Stomach (tissue), 9 donors: Measurements from ENCODE around the gene MSRB2. TPM values are rescaled to one million over a fixed set of nuclear protein-coding genes. Genes with fewer than 3 reads are reported as not detected.
"Not testable (repeated sequence)": the region's sequence is repeated elsewhere in the genome, so short reads cannot be mapped to it uniquely, and the experiment has no call there.

ENCODE experiments used
- DNase-seq, 2 donors: peaks; one replicate each; pipeline versions ENCODE4 v3.0.0 to v3.0.0-alpha.2; 2013 to 2019
- H3K27ac ChIP-seq, 5 donors: fragments of 200-600 bp in 4 of 5; sonication (generic) in 4 of 5; one replicate each; pipeline ENCODE4 v1.5.1; 2013 to 2019; ENCODE audit warnings: mild to moderate bottlenecking in 1 of 5, moderate library complexity in 1 of 5
- H3K27me3 ChIP-seq, 3 donors: fragments of 200-600 bp; sonication (generic); one replicate each; pipeline ENCODE4 v1.5.1; 2017 to 2019; ENCODE audit warnings: mixed run types in 1 of 3
- H3K36me3 ChIP-seq, 4 donors: fragments of 200-600 bp; sonication (generic); 1 replicate in 3 of 4; 2 replicates in 1 of 4; pipeline ENCODE4 v1.5.1; 2016 to 2019
- H3K4me1 ChIP-seq, 4 donors: fragments of 200-600 bp; sonication (generic); one replicate each; pipeline ENCODE4 v1.5.1; 2016 to 2019
- H3K4me3 ChIP-seq, 4 donors: fragments of 200-600 bp; sonication (generic) in 3 of 4; one replicate each; pipeline ENCODE4 v1.5.1; 2016 to 2019; ENCODE audit warnings: mild to moderate bottlenecking in 1 of 4
- H3K9me3 ChIP-seq, 4 donors: fragments of 200-600 bp; sonication (generic); one replicate each; pipeline ENCODE4 v1.5.1; 2016 to 2019
- CTCF ChIP-seq, 7 experiments: fragments of 450-650 bp in 4 of 7; fragments of 200-600 bp in 3 of 7; sonication (generic) in 3 of 7; IDR thresholded peaks; one replicate each; pipeline ENCODE4 v1.5.1; 2016 to 2019; ENCODE audit warnings: antibody characterized with exemption in 7 of 7, control low read depth in 2 of 7, mild to moderate bottlenecking in 1 of 7
- EP300 ChIP-seq: sonication (generic); formaldehyde crosslinking; IDR thresholded peaks from one replicate; pipeline ENCODE4 v1.6.1; 2017; ENCODE audit warnings: antibody characterized with exemption
- POLR2A ChIP-seq, 4 donors: fragments of 450-650 bp; IDR thresholded peaks; one replicate each; pipeline ENCODE4 v1.6.1; 2016; ENCODE audit warnings: antibody characterized with exemption in 4 of 4, control low read depth in 2 of 4, mild to moderate bottlenecking in 1 of 4, moderate library complexity in 1 of 4
- POLR2AphosphoS5 ChIP-seq, 3 donors: sonication (generic); formaldehyde crosslinking; IDR thresholded peaks; one replicate each; pipeline ENCODE4 v1.6.1; 2016; ENCODE audit warnings: antibody characterized with exemption in 3 of 3
- WGBS, 5 donors: extraction: QIAGEN DNeasy Blood & Tissue Kit in 3 of 5; methylation state at CpG; one replicate each; pipeline versions ENCODE4 v1.1.5 to v1.1.7; 2013 to 2018; 5-methylcytosine and 5-hydroxymethylcytosine counted together
- intact Hi-C: fragments of 100-400 bp; cut with DNase I; formaldehyde crosslinking; loops from one replicate; pipeline ENCODE4 v1.15.1; 2023; ENCODE audit warnings: low total_unique reads
- polyA plus RNA-seq, 3 donors: library from polyadenylated mRNA; stranded (reverse); fragments of 200-250 nt; gene quantifications; one replicate each; pipeline ENCODE4 v1.2.3, GENCODE V29; 2013
- total RNA-seq, 5 donors: library from RNA; depleted of rRNA; stranded (reverse); fragments of >200 nt; gene quantifications; one replicate each; pipeline versions ENCODE4 v1.1.0 to v1.2.3, GENCODE V29; 2014 to 2016
- donor health status: healthy with polysubstance abuse.
- donor health status: Bipolar disorder and iron deficiency.
- donor health status: healthy.

Gene MSRB2
- total and polyA plus RNA-seq, 8 donors = 2.3 to 35.6 (median 13.5) TPM

GRCh38 chr10:23063973-23064812 is 31.2 kb upstream of the MSRB2 start:
- 81 to 94% (median 91%) methylated on average over 20 of the region's 20 CpGs for WGBS, 5 donors
- intact Hi-C loops = no loop called here
- TF ChIP-seq POLR2A (IDR thresholded peaks at IDR 0.05) (no peak), CTCF (IDR thresholded peaks at IDR 0.05) (no peak), EP300 (no peak), POLR2AphosphoS5 (IDR thresholded peaks at IDR 0.05) (no peak)
- Histone ChIP-seq H3K27me3 (no peaks in the 10 kb centered on the region), H3K27ac (peak overlapping the region in 2 of 5 donors; percentile 67 to 70), H3K9me3 (peaks cover 0 to 7% (median 0%) of the 10 kb centered on the region in 4 donors), H3K4me3 (no peak overlapping the region), H3K36me3 (no peaks in the 10 kb centered on the region), H3K4me1 (peaks cover 13 to 43% (median 26%) of the 10 kb centered on the region in 4 donors)
- no peak for DNase-seq

GRCh38 chr10:23064813-23065114 is 30.6 kb upstream of the MSRB2 start:
- Histone ChIP-seq H3K4me1 (peaks cover 13 to 43% (median 26%) of the 10 kb centered on the region in 4 donors), H3K27ac (peak overlapping the region in 3 of 5 donors; percentile 43 to 70 (median 67))
- intact Hi-C loops, H3K36me3 ChIP-seq, H3K9me3 ChIP-seq, H3K27me3 ChIP-seq, H3K4me3 ChIP-seq, DNase-seq: not testable (repeated sequence)
- 78 to 89% (median 82%) methylated on average over 2 of the region's 2 CpGs for WGBS, 5 donors

DNA sequence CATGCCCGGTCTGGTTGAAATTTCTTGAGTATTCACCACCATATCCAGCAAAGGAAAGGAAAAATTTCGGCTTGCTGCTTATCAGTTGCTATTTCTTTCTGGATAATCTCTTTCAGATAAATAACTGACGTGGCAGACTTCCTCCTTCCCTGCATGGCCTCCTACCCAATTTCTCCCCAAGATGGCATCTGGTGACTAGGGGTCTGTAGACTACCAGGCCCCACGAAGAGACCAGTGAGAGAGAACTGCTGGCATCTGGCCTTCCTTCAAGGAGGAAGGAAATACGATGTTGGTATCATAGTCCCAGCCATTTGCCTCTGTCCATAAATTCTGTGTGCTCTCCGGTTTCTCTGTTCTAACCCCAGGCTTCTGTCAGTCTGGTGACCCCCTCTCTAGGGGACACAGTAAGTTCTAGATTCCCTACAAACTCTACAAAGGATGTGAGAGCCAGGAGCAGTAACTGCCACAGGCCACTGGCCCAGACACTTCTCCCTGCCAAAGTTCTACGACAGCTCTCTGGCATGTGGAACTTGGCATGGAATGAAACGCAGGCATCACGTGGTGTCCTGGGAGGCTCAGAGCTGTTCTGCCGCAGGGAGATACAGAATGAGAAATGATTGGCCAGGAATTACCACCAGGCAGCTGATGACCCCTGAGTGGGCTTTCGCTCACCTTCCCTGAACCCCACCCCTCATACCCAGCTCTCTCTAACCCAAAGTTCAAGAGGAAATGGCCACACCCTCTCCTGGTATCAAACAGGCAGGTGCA is 30.0 kb upstream of the MSRB2 start:
- peaks cover 13 to 43% (median 26%) of the 10 kb centered on the region in 4 donors for H3K4me1 ChIP-seq
- DNase-seq = peak; percentile 85 to 89
- H3K36me3 ChIP-seq = no peaks in the 10 kb centered on the region
- H3K4me3 ChIP-seq = no peak overlapping the region
- intact Hi-C loops = no loop called here
- peak overlapping the region; percentile 43 to 70 (median 58) for H3K27ac ChIP-seq
- H3K27me3 ChIP-seq = no peaks in the 10 kb centered on the region
- no peaks in the 10 kb centered on the region for H3K9me3 ChIP-seq
- 21 to 30% (median 25%) methylated on average over 11 of the region's 11 CpGs for WGBS, 5 donors
- TF ChIP-seq POLR2A (IDR thresholded peaks at IDR 0.05) (no peak), POLR2AphosphoS5 (IDR thresholded peaks at IDR 0.05) (peak; percentile 55 to 83 (median 65)), EP300 (no peak), CTCF (IDR thresholded peaks at IDR 0.05) (peak in 1 of 7 experiments; percentile 8)

DNA sequence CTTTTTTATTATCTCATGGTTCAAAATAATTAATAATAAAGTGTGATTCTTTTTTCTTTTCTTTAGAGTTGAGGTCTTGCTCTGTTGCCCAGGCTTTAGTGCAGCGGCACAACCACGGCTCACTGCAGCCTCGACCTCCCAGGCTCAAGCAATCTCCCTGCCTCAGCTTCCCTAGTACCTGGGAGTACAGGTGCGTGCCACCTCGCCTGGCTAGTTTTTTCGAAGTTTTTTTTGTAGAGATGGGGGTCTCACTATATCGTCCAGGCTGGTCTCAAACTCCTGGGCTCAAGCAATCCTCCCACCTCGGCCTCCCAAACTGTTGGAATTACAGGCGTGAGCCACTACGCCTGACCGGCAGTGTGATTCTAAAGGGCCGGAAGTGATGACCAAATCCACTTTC is 28.0 kb upstream of the MSRB2 start:
- H3K4me3 ChIP-seq = no peak overlapping the region
- no peaks in the 10 kb centered on the region for H3K27me3 ChIP-seq
- no peak overlapping the region for H3K27ac ChIP-seq
- H3K9me3 ChIP-seq = no peaks in the 10 kb centered on the region
- WGBS, 5 donors = 92 to 94% (median 94%) methylated on average over 12 of the region's 12 CpGs
- peaks cover 13 to 43% (median 26%) of the 10 kb centered on the region in 4 donors for H3K4me1 ChIP-seq
- TF ChIP-seq POLR2AphosphoS5 (IDR thresholded peaks at IDR 0.05) = no peak
- TF ChIP-seq CTCF (IDR thresholded peaks at IDR 0.05) = no peak
- TF ChIP-seq POLR2A (IDR thresholded peaks at IDR 0.05) = no peak
- no peak for TF ChIP-seq EP300
- intact Hi-C loops = no loop called here
- H3K36me3 ChIP-seq = no peaks in the 10 kb centered on the region
- no peak for DNase-seq
